ENCODE measurements around the gene PRKCH.

PRKCH gene

GRCh38 chr14:61499991-61500390, 178.6 kb downstream of the PRKCH start:
- DNase-seq: no peak

DNA sequence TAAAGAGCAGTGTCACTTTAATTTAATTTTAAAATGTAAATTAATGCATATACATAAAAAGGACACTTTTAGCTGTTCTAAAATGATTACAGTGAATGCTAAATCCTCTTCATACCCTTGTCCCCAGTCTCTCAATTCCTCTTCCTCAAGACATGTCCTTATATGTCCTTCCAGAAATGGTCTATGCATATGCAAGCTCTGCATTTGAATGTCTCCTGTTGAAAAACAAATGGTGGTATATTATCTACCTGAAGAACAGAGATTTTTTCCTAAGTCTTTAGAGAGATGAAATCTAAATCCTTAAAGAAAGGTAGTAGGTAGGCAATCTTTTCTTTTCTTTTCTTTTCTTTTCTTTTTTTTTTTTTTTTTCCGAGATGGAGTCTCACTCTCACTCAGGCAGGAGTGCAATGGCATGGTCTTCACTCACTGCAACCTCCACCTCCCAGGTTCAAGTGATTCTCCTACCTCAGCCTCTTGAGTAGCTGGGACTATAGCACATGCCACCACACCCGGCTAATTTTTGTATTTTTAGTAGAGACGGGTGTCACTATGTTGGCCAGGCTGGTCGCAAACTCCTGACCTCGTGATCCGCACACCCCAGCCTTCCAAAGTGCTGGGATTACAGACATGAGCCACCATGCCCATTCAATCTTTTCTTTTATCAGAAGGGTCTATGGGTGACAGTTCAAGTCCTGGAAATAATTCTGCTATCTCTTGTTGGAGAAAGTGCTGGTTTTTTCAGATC, 180.5 kb downstream of the PRKCH start:
- DNase-seq: no peak

DNA sequence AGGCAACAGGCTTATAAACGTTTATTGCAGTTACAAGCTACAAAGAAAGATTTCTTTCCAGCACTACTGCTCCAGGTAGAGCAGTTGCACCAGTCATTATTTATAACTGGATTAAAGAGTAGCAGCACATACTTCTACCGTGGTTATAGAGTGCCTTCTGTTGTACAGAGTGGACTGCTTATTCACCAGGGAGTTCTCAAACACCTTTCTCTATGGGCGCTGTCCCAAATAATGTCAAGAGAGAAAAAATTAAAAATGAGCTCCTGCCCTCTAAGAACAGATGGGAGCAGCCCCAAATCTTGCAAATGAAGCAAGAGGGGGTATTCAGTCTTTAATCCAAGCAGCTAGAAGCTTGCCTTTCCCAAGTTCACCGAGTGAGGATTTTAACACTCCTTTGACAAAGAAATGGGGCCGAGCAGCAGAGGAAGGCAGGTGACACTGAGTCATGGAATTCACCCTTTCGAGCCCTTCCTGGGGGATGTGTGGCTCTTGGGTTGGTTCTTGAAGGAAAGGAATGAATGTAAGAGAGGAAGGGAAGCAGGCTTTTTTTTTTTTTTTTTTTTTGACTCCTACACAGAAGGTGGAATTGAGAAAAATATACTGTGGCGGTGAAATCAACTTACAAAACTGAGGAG, 181.2 kb downstream of the PRKCH start:
- no peak for DNase-seq

- peak; percentile 60 for DNase-seq
These were observed 181.9 kb downstream of the PRKCH start for GRCh38 chr14:61503167-61503801.

- no peak for DNase-seq
These were observed 183.5 kb downstream of the PRKCH start for GRCh38 chr14:61504901-61505300.

GRCh38 chr14:61505815-61506809, 184.7 kb downstream of the PRKCH start:
- no peak for DNase-seq

GRCh38 chr14:61508526-61508925, 187.1 kb downstream of the PRKCH start:
- DNase-seq: no peak

- no peak for DNase-seq
These were observed 189.6 kb downstream of the PRKCH start for GRCh38 chr14:61510736-61511557.

DNA sequence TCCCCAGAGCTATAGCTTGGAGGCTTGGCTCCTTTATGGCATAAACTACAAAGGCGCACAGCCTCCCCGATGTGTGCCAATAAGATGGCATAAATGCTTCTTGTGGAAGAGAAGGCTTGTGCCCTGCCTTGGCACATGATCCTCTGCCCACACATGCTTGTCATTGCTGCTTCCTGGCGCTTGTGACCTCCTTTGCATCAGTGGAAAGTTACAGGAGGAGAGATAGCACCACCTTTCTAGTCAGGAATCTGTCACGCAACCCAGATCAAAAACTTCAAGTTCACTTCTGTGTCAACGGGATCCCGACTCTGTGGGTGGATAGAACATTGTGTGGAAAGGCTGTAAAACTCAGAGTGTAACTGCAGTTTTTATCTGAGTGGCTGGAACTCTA, 190.2 kb downstream of the PRKCH start:
- DNase-seq: peak; percentile 53

GRCh38 chr14:61512026-61512834, 190.9 kb downstream of the PRKCH start:
- no peak for DNase-seq

DNA sequence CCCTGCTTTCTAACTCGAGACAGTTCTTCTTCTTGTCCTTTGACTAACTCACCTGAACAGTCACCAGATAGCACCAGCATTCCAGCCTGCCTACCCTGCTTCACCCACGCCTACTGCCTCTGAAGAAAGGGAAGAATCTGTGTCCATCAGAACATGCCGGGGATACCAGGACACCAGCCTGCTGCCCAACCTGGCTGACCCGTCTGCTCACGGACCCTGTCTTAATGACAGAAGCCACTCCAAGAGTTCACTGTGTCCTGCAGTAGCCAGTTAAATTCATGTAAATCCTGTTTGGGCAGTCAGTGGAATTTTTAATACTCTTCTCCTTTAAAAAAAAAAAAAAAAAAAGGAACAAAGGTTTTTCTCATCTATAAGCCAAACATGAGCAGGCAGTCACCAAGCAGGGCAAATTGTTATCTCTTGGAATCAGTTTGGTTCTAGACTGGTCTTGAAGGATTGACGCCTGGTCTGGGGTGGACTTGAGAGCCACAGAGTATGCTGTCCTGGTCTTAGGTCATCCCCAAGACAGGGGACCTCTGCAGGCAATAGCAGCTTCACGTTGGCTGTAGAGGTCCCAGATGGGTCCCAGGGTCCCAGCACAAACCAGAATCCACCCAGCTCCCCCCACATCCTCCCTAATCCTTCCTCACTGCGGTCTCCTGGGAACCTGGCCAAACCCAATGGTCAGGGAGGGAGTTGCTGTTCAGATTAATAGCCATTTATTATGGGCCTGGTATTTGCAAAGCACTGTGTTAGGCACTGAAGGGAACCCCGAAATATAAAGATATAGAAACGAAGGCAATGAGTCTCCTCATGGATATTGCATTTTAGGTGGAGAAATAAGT, 192.8 kb downstream of the PRKCH start:
- DNase-seq: no peak

- DNase-seq: no peak
These were observed 193.5 kb downstream of the PRKCH start for GRCh38 chr14:61514927-61515326.

DNA sequence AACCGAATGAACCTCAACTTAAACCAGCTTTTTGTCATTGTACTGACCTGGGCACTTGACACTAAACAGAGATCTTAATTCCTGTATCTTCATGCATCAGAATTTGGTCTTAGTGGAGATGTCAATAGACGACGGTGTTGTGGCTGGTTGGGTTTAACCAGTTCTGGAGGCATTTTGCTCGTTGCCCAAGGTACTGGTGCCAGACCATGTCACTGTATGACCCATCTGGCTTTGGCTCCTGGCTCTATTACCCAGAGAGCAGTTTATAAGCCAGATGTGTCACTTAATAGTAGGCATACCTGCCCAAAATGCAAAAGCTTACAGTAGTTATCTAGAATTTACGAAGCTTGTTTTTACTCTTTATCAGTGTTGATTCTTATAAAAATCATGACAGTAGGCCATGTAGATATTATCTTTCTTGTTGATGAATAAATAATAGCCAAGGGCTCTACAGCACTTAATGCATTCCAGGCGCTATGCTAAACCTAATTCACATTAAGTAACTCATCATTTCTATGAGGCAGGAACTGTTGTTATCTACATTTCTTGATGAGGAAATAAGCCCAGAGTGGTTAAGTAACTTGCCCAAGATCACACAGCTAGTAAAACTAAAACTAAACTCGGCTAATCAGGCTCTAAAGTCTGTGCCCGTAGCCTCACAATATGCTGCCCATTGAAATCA, 194.2 kb downstream of the PRKCH start:
- no peak for DNase-seq

GRCh38 chr14:61516118-61516743, 194.9 kb downstream of the PRKCH start:
- no peak for DNase-seq

DNA sequence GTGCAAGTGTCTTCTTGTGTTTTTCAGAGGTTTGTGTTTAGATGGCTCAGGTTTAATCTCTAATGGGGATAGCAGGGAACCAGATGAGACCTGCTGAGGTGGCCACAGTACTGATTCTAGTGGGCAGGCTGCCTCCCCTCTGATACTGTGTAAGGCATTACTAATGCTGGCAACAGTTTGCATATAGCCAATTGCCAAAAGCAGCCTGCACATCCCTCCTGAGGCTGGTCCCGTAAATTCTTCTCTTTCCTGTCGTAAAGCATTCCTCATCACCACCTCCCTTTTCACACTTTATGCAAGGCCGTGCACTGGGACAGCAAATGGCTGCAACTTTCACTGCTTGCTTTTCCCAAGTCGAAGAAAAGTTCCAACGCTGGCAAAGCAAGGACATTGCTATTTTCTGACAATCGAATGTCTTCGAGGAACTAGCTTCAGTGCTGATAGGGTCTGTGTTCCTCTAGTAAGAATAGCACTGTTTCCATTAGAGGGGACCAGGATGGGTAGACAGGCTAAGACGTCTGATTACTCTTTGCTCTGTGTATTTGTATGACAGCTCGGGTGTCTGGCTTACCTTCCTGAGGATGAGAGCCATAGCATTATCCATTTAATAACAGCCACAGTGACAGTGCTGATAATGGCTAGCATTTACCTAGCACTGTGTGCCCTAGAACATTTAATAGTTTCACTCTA, 195.7 kb downstream of the PRKCH start:
- no peak for DNase-seq

GRCh38 chr14:61517911-61518384, 196.6 kb downstream of the PRKCH start:
- no peak for DNase-seq

GRCh38 chr14:61518403-61518802, 197.0 kb downstream of the PRKCH start:
- no peak for DNase-seq

- DNase-seq: no peak
These were observed 197.7 kb downstream of the PRKCH start for GRCh38 chr14:61519106-61519505.

Data from activated T-cell treated with anti-CD3 and anti-CD28 coated beads, Interleukin-2, amount 50 U/mL, for 1 hour (primary cell).